Measurements from ENCODE around the gene THPO. TPM values are rescaled to one million over a fixed set of nuclear protein-coding genes. Genes with fewer than 3 reads are reported as not detected.

THPO gene
- total RNA-seq, 1 donor from 2014 or later = not detected

GRCh38 chr3:184354121-184354728 is 23.8 kb downstream of the THPO start:
- TF ChIP-seq CTCF (IDR thresholded peaks at IDR 0.05) = peak; percentile 83
- Mint-ChIP-seq H3K4me1 (ENCODE audit: low read depth) (no peaks in the 10 kb centered on the region), H3K9me3 (ENCODE audit: low read depth) (no peaks in the 10 kb centered on the region), H3K27ac (ENCODE audit: unreplicated experiment) (no peak overlapping the region), H3K36me3 (ENCODE audit: low read depth) (peaks cover 9% of the 10 kb centered on the region), H3K4me3 (ENCODE audit: unreplicated experiment) (no peak overlapping the region), H3K27me3 (ENCODE audit: low read depth) (no peaks in the 10 kb centered on the region)
- no peak for DNase-seq (ENCODE audit: low spot score)

- Mint-ChIP-seq H3K27me3 (ENCODE audit: low read depth) (no peaks in the 10 kb centered on the region), H3K9me3 (ENCODE audit: low read depth) (no peaks in the 10 kb centered on the region), H3K27ac (ENCODE audit: unreplicated experiment) (no peak overlapping the region), H3K4me3 (ENCODE audit: unreplicated experiment) (no peak overlapping the region), H3K36me3 (ENCODE audit: low read depth) (peaks cover 9% of the 10 kb centered on the region), H3K4me1 (ENCODE audit: low read depth) (no peaks in the 10 kb centered on the region)
- no peak for DNase-seq (ENCODE audit: low spot score)
- no peak for TF ChIP-seq CTCF (IDR thresholded peaks at IDR 0.05)
Measured at GRCh38 chr3:184353546-184353941, 24.5 kb downstream of the THPO start.

- DNase-seq (ENCODE audit: low spot score) = no peak
- H3K4me1 Mint-ChIP-seq (ENCODE audit: low read depth) = peaks cover under 1% of the 10 kb centered on the region
- H3K4me3 Mint-ChIP-seq (ENCODE audit: unreplicated experiment) = no peak overlapping the region
- no peaks in the 10 kb centered on the region for H3K9me3 Mint-ChIP-seq (ENCODE audit: low read depth)
- no peak for TF ChIP-seq CTCF (IDR thresholded peaks at IDR 0.05)
- no peaks in the 10 kb centered on the region for H3K27me3 Mint-ChIP-seq (ENCODE audit: low read depth)
- peaks cover 7% of the 10 kb centered on the region for H3K36me3 Mint-ChIP-seq (ENCODE audit: low read depth)
- H3K27ac Mint-ChIP-seq (ENCODE audit: unreplicated experiment) = no peak overlapping the region
Measured at GRCh38 chr3:184352897-184353545, 25.0 kb downstream of the THPO start.

DNA sequence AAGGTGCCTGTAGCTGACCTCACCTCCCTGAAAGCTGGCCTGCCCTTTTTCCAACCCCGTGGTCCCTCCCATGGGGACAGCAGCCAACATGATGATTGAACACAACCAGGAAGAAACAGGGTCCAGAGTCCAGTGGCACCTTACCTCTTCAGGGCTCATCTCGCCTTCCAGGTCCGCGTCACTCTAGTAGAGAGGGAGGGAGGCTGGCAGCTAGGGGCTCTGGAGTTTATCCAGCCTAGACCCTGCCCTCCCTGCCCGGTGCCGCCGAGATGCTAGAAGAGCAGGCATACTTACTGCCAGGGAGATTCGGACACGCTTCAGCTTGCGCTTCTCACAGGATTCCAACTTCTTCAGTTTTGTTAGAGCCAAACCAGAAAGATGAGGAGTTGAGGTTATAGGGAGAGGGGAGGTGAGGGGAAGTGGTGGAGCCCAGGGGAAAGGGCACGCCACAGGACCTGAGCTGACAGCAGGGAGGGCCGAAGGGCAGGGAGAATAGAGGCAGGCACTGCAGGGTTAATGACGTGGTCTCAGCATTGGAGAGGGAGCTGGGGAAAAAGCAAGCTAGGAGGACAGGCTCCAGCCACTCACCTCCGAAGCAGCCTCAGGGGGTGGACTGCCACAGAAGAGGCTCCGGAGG is 25.7 kb downstream of the THPO start:
- Mint-ChIP-seq H3K27ac (ENCODE audit: unreplicated experiment) (no peak overlapping the region), H3K4me1 (ENCODE audit: low read depth) (peaks cover 6% of the 10 kb centered on the region), H3K9me3 (ENCODE audit: low read depth) (no peaks in the 10 kb centered on the region), H3K36me3 (ENCODE audit: low read depth) (peaks cover 7% of the 10 kb centered on the region), H3K27me3 (ENCODE audit: low read depth) (no peaks in the 10 kb centered on the region), H3K4me3 (ENCODE audit: unreplicated experiment) (no peak overlapping the region)
- no peak for DNase-seq (ENCODE audit: low spot score)
- TF ChIP-seq CTCF (IDR thresholded peaks at IDR 0.05) = no peak

- no peak for DNase-seq (ENCODE audit: low spot score)
- Mint-ChIP-seq H3K36me3 (ENCODE audit: low read depth) (peaks cover 9% of the 10 kb centered on the region), H3K27me3 (ENCODE audit: low read depth) (no peaks in the 10 kb centered on the region), H3K9me3 (ENCODE audit: low read depth) (no peaks in the 10 kb centered on the region), H3K4me1 (ENCODE audit: low read depth) (peaks cover 6% of the 10 kb centered on the region), H3K4me3 (ENCODE audit: unreplicated experiment) (no peak overlapping the region), H3K27ac (ENCODE audit: unreplicated experiment) (no peak overlapping the region)
- TF ChIP-seq CTCF (IDR thresholded peaks at IDR 0.05) = no peak
Measured at GRCh38 chr3:184351511-184352148, 26.4 kb downstream of the THPO start.

Measured in chondrocyte (in vitro differentiated cells).